GM12873 (cell line): ENCODE results near the gene ECM1.

Source experiments
- TF ChIP-seq, protein P1 (sequence below): IDR thresholded peaks from 2 replicates; pipeline ENCODE4 v1.5.1; 2012; ENCODE audit warnings: low read depth, mild to moderate bottlenecking, moderate library complexity, low read length, control low read depth; ENCODE audit not compliant: insufficient read depth; ENCODE audit errors: missing control alignments

The ECM1 gene

DNA sequence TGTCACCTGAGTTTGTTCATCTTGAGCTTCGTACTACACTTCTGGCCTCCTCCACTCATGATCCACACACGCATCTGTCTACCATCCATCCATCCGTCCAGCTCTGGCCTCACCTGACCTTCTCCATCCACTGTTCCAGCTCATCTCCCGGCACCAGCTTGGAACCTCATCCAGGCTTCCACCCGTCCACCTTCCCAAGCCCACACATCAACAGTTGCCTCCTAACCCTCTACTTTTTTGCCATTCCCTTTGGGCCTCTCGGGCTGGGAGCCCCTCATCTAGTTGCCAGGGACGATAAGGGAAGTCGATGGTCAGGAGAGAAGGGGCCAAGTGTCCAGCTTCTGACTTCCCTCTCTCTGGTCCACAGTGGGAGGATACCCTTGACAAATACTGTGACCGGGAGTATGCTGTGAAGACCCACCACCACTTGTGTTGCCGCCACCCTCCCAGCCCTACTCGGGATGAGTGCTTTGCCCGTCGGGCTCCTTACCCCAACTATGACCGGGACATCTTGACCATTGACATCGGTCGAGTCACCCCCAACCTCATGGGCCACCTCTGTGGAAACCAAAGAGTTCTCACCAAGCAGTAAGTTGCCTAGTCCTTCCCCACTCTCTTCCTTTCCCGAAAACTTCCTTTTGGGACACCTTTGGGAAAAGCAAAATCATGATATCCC is 4.2 kb downstream of the ECM1 start:
- TF ChIP-seq, protein P1, sequence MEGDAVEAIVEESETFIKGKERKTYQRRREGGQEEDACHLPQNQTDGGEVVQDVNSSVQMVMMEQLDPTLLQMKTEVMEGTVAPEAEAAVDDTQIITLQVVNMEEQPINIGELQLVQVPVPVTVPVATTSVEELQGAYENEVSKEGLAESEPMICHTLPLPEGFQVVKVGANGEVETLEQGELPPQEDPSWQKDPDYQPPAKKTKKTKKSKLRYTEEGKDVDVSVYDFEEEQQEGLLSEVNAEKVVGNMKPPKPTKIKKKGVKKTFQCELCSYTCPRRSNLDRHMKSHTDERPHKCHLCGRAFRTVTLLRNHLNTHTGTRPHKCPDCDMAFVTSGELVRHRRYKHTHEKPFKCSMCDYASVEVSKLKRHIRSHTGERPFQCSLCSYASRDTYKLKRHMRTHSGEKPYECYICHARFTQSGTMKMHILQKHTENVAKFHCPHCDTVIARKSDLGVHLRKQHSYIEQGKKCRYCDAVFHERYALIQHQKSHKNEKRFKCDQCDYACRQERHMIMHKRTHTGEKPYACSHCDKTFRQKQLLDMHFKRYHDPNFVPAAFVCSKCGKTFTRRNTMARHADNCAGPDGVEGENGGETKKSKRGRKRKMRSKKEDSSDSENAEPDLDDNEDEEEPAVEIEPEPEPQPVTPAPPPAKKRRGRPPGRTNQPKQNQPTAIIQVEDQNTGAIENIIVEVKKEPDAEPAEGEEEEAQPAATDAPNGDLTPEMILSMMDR: no peak

DNA sequence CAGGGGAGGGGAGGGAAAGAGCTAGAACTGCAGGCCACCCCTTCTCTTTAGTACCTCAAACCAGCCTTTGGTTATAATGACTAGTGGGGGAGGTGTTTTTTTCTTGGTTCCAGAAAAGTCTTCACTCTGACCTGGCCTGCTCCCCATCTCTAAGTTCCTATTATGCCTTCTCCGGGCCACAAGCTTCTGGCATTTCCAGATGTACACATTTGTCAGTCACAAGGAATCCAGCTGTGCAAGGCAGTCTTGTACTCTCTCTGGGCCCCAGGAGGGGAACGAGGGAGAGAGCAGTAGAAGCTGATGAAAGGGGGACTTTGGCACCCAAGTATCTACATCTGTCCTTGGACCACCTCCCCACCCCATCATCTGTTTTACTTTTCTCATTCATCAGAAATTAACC is 4.9 kb downstream of the ECM1 start:
- TF ChIP-seq, protein P1: no peak

GRCh38 chr1:150513351-150513791 is 5.5 kb downstream of the ECM1 start:
- TF ChIP-seq, protein P1: no peak

DNA sequence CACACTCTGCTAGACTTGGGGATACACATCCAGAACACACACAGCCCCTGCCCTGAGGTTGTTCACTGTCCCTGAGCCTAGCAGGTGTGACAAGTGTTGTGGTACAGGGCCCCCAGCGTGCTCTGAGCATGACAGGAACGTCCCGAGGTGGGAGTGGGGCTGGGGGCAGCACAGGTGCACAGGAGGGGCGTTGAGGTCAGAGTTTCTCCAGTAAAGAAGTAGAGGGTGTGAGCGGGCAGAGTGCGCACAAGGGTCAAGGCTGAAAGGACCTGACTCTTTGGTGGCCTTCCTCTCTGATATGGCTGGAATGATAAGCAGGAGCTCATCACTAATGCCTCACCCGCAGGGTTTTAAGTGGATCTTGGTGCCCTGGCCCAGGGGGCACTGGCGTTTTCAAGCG is 6.4 kb downstream of the ECM1 start:
- TF ChIP-seq, protein P1: no peak

DNA sequence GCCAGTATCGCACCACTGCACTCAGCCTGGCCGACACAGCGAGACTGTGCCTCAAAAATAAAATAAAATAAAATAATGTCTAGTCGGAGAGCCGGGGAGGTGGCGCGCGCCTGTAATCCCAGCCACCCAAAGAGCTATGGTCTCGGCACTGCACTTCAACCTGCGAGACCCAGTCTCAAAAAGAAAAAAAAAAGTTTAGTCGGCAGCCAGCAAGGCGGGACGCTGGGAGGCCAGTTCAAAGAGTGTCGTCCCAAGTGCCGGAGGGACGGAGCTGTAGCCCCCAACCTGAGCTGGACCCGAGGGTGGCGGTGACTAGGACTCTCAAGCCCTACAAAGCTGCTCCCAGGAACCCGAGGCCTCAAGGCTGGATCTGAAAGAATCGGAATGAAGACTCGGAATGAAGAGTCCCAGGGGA is 7.0 kb downstream of the ECM1 start:
- TF ChIP-seq, protein P1: no peak

DNA sequence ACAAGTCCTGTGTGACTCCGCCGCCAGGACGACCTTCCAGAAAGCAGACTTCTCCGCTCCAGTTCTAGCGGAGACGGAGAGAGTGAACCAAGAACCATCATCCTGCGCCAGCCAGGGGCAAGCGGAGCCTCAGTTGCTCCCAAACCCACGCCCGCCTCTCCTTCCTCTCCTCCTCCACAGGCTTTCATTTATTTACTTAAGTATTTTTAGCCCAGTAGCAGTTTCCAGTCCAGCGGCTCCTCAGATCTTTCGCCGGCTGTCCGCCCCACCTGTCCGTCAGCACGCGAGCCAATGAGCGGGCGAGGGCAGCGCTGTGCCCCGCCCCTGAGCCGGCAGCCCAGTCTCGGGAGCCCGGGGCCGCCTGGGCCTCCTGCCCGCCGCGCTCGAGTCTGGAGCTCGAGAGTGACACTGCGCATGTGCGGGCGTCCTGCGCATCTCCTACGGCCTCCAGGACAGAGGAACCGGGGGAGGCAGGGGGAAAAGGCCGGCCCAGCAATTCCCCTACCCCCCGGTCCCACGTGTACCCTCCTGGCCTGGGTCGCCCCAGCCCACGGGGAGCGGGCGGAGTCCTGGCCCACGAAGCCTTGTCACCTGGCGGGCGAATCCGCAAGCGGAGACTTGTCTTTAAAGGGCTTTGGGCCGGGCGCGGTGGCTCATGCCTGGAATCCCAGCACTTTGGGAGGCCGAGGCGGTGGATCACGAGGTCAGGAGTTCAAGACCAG is 7.6 kb downstream of the ECM1 start, which contains the start of gene FALEC:
Gene FALEC, plus strand, starts transcription at position 425 of the 722 bp plus-strand sequence.
- TF ChIP-seq, protein P1: no peak

DNA sequence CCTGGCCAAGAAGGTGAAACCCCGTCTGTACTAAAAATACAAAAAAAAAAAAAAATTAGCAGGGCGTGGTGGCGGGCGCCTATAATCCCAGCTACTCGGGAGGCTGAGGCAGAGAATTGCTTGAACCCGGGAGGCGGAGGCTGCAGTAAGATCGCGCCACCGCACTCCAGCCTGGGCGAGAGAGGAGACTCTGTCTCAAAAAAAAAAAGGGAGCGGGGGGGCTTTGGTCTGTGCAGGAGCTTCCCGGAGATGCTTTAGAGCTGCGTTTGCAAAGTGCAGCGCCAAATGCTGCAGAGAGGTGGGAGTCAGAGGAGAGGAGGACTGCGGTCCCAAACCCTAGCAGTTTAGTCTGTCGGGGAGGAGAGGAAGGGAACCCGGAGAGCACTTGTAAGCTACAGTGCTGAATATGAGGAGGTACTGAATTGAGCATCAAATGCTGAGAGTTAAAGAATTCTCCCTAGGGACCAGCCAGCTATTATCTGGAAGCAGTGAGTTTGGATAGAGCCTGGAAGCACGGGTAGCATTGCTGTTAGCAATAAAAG is 8.2 kb downstream of the ECM1 start:
- TF ChIP-seq, protein P1: no peak
